Colon (tissue), 2 donors: ENCODE results near the gene NUP210.

ENCODE experiments used
- FAIRE-seq: peaks from 2 replicates; lab custom pipeline; 2012; peaks lifted over from hg19 to GRCh38; lab: Jason Lieb, UNC
- donor health status: control.
- donor health status: control.

NUP210 gene

DNA sequence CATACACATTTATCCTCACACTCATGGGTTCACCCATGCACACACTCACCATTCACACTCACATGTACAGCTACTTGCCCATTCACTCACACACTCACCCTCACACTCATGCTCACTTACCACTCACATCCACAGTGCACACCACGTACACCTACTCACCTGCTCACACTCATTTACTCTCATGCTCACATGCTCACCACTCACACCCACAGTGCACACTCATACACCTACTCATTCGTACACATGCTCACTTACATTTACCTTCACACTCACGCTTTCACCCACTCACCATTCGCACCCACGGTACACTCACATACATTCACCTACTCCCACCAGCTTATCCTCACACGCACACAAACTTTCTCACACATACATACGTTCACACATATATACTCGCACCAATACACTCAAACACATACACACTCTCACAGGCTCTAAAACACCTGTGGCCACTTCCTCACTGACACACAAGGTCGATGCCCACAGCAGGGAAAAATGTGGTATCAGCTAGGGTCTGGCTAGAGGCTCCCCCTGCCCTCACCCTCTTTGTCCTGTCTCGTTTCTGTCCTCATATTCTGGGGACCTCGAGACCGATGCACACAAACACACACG, 46.0 kb downstream of the NUP210 start:
- FAIRE-seq, result no peak

DNA sequence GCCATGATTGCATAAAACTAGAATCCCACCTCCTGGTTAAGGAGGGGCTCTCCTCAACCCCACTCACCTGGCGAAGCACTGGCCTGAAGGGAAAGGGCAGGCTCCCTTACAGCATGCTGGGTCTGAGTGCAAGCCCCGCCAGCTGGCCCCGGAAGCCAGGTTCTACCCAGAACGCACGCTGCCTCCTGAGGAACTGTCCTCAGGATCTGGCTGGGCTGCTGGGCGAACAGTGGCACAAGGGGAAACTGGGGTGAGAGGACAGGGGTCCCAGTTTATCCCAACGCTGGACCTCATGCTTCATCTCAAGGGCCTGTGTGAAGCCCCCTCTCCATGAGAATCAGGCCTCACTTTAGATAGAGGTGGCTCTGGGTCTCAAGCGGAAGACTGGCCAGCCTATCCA, 47.5 kb downstream of the NUP210 start:
- no peak for FAIRE-seq

DNA sequence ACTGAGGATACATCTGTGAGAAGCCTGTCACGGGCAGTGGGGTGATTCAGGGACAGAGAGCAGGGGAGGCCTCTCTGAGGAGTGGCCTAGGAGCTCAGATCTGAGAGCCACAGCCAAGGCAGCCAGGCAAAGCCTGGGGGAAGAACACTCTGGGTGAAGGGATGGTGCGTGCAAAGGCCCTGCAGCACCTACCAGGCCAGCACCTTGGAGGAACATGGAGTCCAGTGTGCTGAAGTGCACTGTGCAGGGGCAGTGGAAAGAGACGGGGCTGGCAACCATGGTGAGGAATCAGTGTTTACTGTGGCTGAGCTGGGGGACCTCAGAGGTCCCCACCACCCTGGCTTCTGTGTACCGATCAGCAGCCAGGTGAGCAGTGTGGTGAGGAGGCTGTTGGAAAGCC, 48.0 kb downstream of the NUP210 start:
- FAIRE-seq, result no peak

DNA sequence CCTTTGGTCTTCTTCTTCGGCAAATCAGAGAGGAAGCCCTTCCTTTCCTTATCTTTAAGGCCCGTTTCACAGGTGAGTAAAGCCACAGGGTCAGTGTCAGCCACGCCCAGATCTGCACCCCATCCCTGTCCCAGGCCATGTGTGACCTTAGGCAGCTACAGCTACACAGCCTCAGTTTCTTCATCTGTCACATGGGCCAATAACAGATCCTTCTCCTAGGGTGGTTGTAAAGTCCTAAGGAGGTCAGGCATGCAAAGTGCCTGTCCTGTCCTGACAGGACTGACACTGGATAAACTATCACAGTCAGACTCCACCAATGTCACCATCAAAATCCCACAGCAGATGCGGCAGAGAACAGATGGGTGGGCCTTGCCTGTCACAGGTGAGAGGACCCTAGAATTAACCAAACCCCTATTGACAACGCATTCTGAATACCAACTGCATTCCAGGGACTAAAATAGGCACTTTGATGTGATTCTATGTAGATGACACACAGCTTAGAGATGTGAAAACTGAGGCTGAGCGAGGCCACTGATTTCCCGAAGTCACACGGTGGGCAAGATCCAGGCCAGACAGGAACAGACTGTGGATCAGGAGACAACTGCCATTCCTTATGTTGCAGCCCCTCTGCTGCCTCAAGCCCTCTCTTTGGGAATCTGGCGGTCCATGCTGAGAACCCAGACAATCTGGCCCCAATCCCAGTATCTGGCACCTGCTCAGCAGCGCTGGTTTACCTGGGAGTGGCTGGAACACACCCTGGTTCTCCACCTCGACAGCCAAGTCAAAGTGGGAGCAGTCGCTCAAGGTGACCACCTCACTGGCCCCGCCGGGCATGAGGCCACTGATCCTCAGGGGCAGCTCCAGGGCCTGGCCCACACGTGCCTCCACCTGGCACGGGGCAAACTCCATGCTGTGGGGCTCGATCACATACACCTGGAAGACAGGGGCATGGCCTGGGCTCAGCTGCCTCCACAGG, 48.7 kb downstream of the NUP210 start:
- FAIRE-seq, result no peak

DNA sequence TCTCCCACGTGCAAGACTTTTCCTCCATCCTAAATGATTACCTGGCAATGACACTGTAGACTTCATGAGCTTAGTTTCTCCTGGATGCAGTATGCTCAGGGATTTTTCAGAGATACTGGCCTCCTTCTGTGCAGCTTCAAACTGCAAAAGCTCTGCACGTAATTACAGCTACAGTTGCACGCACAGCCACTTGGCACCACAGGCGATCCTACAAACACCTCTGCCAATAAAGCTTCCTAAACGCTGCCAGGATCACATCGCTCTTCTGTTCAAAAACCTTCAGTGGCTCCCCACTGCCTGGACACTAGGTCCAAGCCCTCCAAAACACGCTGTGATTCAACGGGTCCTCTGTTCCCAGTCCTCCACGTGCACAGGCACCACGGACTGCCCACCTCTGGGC, 49.5 kb downstream of the NUP210 start:
- no peak for FAIRE-seq

DNA sequence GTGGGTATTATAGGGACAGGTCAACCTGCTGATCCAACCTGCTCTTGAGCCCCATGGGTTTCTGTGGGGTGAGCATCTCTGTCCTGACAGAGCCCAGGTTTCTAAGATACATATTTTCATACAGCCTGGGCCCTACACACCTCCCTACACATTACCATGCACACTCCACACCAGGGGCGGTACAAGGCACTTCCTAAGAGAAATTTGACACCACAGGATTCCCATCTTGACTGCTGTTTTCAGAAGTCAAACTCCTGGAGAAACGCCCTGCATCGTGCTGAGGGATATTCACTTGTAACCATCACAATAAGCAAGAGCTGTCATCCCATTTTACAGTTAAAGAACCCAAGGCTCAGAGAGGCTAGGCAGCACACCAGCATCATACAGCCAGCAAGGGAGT, 50.1 kb downstream of the NUP210 start:
- no peak for FAIRE-seq

DNA sequence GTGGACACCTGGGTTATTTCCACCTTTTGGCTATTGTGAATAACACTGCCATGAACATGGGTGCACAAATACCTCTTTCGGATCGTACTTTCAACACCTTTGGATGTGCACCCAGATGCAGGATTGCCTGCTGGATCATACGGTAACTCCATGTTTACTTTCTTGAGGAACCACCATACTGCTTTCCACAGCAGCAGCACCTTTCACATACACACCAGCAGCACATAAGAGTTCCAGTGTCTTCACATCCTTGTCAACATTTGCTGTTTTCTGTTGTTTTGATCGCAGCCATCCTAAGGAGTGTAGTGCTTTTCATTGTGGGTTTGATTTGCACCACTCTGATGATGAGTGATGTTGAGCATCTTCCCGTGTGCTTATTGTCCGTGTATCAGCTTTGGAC, 51.3 kb downstream of the NUP210 start:
- no peak for FAIRE-seq

DNA sequence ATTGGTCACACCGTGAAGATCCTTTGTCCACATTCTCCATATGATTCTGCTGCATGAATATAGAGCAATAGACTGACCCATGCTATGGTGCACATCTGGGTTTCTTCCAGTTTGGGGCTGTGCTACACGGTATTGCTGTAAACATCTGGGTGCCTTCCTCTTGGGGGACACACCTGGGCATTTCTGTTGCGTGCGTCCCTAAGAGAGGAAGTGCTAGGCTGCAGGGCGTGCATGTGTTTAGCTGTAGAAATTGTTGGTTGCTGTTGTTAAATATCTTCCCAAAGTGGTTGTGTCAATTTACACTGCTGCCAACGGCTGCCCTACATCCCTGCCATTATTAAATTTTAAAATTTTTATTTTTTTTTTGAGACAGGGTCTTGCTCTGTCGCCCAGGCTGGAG, 52.4 kb downstream of the NUP210 start:
- FAIRE-seq, result no peak

DNA sequence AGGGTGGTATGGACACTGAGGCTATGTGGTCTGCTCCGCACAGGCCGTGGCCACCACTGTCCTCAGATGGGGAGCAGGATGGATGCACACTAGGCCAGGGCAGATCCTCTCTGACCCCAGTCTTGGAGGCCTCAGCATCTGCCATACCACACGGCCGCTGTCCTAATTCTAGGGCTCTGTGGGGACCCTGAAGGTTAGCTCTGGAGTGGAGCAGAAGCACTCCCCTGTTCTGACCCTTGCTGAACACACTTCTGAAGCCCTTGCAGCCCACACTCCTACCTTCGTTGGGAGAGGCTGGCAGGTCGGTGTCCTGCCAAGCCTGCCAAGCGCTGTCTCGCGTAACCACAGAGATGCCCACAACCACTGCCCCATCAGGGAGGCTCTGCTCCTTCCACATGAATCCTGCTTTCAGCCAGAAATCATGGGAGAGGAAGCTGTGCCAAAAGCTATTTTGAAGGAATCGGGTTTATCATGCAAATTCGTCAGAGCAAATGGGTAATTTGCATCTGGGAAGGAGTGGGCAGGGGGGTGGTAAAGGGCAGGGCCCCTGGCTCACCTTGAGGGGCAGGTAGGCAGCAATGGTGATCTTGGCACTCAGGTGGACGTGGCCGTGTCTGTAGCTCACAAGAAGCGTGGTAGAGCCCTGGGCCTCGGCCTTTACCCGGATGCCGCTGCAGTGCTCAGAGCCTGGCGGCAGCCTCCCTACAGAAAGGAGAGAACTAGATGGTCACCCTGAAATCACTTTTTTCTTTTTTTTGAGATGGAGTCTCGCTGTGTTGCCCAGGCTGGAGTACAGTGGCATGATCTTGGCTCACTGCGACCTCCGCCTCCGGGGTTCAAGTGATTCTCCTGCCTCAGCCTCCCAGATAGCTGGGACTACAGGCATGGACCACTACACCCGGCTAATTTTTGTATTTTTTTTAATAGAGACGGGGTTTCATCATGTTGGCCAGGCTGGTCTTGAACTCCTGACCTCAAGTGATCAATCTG, 54.4 kb downstream of the NUP210 start:
- FAIRE-seq, result no peak

DNA sequence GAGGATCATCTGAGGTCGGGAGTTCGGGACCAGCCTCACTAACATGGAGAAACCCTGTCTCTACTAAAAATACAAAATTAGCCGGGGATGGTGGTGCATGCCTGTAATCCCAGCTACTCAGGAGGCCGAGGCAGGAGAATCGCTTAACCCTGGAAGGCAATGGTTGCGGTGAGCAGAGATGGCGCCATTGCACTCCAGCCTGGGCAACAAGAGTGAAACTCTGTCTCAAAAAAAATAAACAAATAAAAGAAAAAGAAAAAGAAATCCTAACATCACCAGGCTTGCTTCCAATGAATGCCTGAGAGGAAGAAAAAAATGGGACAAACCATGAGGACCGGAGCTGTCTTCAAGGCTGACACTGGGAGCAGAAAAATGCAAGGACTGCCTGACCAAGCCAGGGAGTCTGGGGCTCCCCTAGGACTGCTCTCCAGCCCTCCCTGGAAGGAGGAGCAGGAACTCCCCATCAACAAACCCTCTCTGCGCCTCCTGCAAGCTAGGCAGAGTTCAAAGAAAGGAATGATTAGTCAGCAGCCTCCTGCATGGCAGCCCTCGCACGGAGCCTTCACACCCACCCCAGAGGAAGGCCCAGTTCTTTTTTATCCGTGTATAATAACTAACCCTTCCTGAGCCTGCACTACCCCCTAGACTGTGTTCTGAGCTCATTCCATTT, 55.4 kb downstream of the NUP210 start:
- FAIRE-seq, result no peak

DNA sequence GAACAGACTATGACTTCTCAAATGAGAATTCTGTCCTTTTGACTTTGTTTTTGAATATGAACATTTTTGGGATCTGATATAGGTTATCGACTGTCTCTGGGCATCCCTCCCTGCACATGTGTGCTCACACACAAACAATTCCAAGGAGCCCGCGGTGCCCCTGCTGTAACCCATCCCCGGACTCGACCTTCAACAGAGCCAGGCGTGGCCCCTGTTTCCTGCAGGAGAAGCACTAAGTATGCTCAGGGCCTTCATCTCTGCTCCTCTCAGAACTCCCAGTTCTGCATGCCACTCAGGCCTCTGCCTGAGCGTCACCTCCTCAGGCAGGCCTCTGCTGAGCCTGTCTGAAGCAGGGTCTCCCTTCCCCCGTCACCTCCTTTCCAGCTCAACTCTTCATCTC, 57.6 kb downstream of the NUP210 start:
- no peak for FAIRE-seq

DNA sequence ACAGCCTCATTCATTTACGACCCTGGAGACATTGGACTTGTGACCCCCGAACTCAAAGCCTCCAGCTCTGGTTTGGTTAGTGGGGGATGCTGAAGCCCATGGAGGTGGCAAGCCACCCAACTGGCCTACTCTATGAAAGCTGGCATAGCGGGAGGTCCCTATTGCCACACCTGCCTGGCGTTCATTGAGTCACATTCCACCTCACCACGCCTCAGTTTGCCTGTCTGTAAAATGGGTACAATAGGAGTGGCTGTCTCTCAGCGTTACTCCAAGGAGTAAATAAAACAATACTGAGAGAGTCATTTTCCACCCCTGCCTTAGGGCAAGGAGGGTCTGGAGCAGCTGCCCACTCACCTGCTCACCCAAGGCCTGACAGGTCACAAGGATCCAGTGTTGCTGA, 60.2 kb downstream of the NUP210 start:
- no peak for FAIRE-seq

DNA sequence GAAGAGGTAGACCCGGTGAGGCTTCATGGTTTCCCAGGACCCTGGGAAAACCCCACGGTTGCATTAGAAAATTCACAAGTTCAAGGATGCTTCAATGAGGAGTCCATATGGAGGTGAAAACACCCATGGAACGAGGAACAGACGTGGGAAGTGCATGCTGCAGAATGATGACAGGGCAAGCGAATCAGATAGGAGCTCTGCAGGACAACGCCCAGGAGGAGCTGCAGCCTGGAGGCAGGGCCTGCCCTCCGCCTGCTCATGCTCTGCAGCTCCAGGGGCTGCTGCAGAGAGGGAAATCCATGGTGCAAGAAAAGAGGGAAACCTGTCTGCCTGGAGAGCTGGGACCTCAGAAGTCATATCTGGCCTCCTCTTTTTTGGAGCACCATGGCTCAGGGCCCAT, 61.5 kb downstream of the NUP210 start:
- FAIRE-seq, result no peak

DNA sequence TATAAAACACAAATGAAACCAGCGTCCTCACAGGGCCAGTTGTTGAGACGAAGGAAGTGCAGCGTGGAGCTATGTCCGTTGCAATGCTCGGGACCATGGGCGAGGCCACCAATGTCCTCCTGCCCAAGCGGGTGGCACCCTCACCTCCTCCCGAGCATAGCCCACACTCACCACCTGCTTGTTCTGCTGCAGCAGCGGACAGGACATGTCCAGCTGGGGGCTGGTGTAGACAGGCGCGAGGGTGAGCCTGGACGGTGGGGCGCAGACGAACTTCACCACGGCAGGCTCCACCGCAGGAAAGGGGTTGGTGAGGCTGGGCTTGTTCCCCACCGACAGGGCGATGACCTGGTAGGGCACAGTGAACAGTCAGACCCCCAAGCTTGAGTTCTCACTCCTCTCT, 62.1 kb downstream of the NUP210 start:
- no peak for FAIRE-seq

DNA sequence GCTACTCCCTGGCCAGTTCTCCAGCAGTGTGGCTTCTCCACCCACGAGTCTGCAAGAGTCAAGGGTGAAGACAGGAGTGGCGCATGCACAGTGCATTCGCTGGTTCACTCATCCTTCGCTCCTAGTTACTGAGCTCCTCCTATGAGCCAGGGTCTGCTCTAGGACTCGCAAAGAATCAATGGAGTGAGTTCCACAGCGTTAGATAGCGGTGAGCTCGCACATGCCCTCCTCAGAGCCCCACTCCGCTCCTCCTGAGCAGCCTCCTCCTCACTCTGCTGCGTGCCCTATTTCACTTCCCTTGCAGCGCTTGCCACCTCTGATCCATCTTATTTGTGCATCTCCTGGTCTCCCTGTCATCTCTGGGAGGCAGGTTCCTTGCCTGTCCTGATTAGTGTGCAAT, 63.0 kb downstream of the NUP210 start:
- no peak for FAIRE-seq

DNA sequence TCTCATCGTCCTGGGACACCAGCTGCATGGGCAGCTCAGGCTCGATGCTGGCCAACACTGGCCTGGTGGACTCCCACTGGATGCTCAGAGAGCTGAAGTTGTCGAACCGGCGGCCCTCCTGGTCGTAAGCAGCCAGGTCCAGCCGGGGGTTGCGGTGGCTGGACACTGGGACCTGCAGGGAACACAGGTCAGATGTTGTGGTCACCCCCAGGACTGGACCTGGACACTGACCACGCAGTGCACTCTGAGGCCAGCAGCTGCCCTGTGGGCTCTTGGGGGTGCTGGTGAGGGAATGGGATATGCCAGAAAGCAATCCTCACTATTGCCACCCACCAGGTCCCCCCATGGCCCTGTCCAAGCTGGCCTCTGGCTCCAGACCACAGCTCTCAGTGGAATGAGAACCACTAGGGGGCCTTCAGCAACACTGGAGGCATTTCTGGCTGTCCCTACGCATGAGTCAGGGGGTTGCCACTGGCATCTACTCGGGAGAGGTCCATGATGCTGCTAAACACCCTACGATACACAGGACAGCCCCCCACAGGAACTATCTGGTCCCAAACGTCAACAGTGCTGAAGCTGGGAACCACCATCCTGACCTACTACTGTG, 66.1 kb downstream of the NUP210 start:
- no peak for FAIRE-seq

DNA sequence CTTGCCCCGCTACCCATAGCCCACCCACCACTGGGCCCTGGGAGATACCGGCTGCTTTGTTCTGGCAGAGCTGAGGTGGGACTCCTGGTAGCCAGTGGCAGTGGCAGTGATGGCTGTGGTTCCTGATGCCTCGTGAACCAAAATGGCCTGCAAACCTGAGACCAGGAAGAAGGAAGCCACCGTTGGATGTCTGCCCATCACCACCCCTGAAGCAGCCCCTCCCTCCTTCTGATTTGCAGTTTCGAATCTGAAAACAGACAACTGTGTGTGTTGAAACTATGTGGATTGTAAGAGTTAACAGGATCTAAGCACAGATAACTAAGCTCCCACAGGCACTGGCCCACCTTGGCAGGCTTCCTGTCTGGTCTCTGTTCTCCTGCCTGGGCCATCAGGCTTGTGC, 66.6 kb downstream of the NUP210 start:
- FAIRE-seq, result no peak

DNA sequence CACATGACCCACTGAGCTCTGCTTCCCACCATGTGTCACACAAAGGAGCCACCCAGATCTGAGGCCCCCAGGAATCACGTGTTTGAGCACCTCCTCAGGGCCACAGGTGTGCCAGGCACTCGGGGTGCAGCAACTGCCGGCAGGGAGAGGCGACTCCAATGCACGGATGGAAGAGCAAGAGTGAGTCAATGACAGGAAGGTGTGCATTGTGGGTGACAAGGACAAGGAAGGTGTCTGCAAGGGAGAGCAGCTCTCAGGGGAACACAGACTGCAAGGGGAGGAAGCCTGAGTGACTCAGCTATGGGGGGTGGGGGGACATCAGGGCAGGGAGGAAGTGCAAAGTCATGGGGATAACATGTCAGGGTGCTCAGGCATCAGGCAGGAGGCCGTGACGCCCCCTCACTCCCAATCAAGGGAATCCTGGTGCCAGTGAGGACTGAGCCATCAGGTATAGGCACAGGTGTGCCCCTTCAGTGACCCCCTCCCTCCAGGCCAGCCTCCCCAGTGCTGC, 67.4 kb downstream of the NUP210 start:
- FAIRE-seq, result no peak

DNA sequence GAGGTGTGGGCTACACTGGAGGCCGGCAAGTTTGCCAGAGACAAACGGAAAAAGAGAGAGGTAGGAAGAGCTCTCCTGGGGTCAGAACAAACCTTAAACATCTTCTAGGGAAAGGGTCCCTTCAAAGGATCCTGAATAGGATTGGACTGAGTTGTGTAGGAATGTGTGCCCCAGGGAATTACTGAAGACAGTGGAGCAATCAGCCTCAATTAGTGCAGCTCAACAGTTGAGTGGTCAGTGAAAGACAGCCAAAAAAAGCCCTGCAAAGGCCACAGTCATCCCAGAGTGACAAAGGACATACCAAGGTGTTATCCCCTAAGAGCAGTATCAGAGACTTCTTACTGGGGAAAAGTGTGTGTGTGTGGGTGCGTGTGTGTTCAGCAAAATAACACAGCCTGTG, 70.3 kb downstream of the NUP210 start:
- FAIRE-seq, result no peak

DNA sequence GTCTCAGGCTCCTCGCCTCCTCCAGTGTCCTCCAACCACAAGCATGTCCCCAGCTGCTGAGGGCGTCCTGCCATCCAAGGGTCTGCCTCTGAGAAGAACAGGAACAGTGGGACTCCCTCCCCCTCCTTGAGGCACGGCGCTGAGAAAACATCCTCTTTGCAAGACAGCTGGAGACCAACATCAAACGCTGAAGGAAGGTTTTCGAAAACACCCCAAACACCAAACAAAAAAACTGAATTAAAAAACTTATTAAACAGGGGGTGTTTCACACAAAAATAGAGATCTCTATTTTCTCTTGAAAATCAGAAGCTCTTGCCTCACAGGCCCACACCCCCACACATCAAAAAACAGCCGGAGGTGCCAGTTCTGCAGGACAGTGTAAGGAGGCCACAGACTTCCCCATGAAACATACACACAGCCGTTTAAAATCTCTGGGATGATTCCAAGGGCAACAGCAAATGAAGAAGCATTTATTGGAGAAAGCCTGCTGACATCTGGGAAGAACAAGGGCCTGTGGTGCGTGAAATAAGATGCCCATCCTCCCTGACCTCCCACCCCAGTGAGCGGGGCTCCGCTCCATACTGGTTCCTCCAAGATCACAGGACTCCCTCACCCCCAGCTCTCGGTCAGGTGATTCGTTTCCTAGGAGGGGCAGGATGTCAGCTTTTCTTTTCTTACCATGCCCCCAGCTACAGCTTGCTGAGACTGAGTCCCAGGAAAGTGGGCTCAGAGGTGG, 71.3 kb downstream of the NUP210 start:
- no peak for FAIRE-seq

DNA sequence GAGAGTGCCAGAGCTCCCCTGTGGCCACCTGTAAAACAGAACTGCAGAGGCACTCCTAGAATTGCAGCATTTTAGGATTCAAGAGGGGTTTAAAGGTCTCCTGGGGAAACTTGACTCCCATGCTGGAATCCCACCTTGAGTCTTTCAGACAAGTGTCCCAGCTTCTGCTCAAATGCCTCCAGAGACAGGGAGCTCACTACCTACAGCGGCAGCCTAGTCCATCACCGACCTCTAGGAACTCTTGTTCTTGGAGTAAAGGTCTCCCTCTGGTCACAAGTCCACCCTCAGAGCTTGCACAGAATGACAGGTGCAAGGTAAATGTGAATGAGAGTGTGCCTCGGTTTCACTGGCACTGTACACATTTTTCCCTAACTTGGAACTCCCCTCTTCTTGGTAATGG, 72.0 kb downstream of the NUP210 start:
- FAIRE-seq, result no peak
